HEK293 (cell line): ENCODE data around the gene TYMS.

Experiments used
- CTCF ChIA-PET: fragments of 350-600 bp; formaldehyde crosslinking; extraction: SDS; loops from one replicate; lab custom pipeline; 2021; ENCODE audit warnings: antibody characterized with exemption; lab: Yijun Ruan, JAX
- POLR2A ChIA-PET: fragments of 300-600 bp; formaldehyde crosslinking; extraction: SDS; loops from one replicate; lab custom pipeline; 2020; ENCODE audit warnings: antibody characterized with exemption, inconsistent platforms; lab: Yijun Ruan, JAX
- H3K27ac ChIP-seq: fragments of 200-500 bp; sonication (Bioruptor generic); 2 replicates; pipeline ENCODE4 v1.5.1; 2014; ENCODE audit warnings: low read depth, low read length, control low read depth, inconsistent platforms; ENCODE audit errors: extremely low read depth
- H3K36me3 ChIP-seq, 2 experiments: fragments of 200-500 bp in 1 of 2; sonication (Bioruptor generic) in 1 of 2; 1 replicate in 1 of 2; 2 replicates in 1 of 2; pipeline ENCODE4 v1.5.1; 2014 to 2017; ENCODE audit warnings: inconsistent platforms in 2 of 2, low read length in 2 of 2; ENCODE audit not compliant: control insufficient read depth in 2 of 2, insufficient read depth in 1 of 2
- H3K4me1 ChIP-seq: fragments of 200-500 bp; sonication (Bioruptor generic); 2 replicates; pipeline ENCODE4 v1.5.1; 2014; ENCODE audit warnings: mild to moderate bottlenecking, low read length, inconsistent platforms; ENCODE audit not compliant: control insufficient read depth, insufficient read depth
- H3K4me3 ChIP-seq: 2 replicates; pipeline ENCODE4 v1.5.1; 2011; ENCODE audit warnings: low read depth, mild to moderate bottlenecking, control low read depth, low read length, moderate library complexity
- H3K9me3 ChIP-seq: fragments of 200-500 bp; sonication (Bioruptor generic); 2 replicates; pipeline ENCODE4 v1.5.1; 2014; ENCODE audit warnings: low read depth, low read length, inconsistent platforms; ENCODE audit not compliant: control insufficient read depth, insufficient read depth
- GLIS1 ChIP-seq: fragments of 450-650 bp; formaldehyde crosslinking; IDR thresholded peaks from 2 replicates; pipeline ENCODE4 v1.5.1; 2016; ENCODE audit warnings: missing biosample characterization, missing genetic modification characterization
- PBX3 ChIP-seq: sonication (generic); formaldehyde crosslinking; IDR thresholded peaks from 2 replicates; pipeline ENCODE4 v1.8.1; 2022; ENCODE audit warnings: mild to moderate bottlenecking, moderate library complexity, missing genetic modification reagents
- RBAK ChIP-seq: fragments of 450-650 bp; formaldehyde crosslinking; IDR thresholded peaks from 2 replicates; pipeline ENCODE4 v1.5.1; 2016; ENCODE audit warnings: missing biosample characterization, missing genetic modification characterization
- SCRT2 ChIP-seq: fragments of 450-650 bp; formaldehyde crosslinking; IDR thresholded peaks from 2 replicates; pipeline ENCODE4 v1.5.1; 2016; ENCODE audit warnings: missing biosample characterization, missing genetic modification characterization
- SETDB1 ChIP-seq: IDR thresholded peaks from one replicate; pipeline ENCODE4 v1.6.1; 2017; ENCODE audit warnings: mild to moderate bottlenecking, low read length, moderate library complexity, mixed read lengths; ENCODE audit not compliant: insufficient read length
- SP2 ChIP-seq: fragments of 450-650 bp; formaldehyde crosslinking; IDR thresholded peaks from 2 replicates; pipeline ENCODE4 v1.5.1; 2016; ENCODE audit warnings: missing biosample characterization, missing genetic modification characterization
- SP7 ChIP-seq: fragments of 450-650 bp; formaldehyde crosslinking; IDR thresholded peaks from 2 replicates; pipeline ENCODE4 v1.5.1; 2016; ENCODE audit warnings: missing biosample characterization, missing genetic modification characterization
- TCF7L2 ChIP-seq: IDR thresholded peaks from 2 replicates; pipeline ENCODE4 v1.6.1; 2011; ENCODE audit warnings: low read depth, mild to moderate bottlenecking, inconsistent platforms, low read length, moderate library complexity, borderline replicate concordance
- TRIM28 ChIP-seq: IDR thresholded peaks from 2 replicates; pipeline ENCODE4 v1.6.1; 2011; ENCODE audit warnings: low read length, control low read depth, borderline replicate concordance
- ZBTB1 ChIP-seq: fragments of 450-650 bp; formaldehyde crosslinking; IDR thresholded peaks from 2 replicates; pipeline ENCODE4 v1.5.1; 2016; ENCODE audit warnings: missing biosample characterization, missing genetic modification characterization
- ZBTB44 ChIP-seq: fragments of 450-650 bp; IDR thresholded peaks from 2 replicates; pipeline ENCODE4 v1.5.1; 2018; ENCODE audit warnings: missing biosample characterization, mild to moderate bottlenecking, missing genetic modification characterization
- ZBTB7A ChIP-seq: fragments of 450-650 bp; formaldehyde crosslinking; IDR thresholded peaks from 2 replicates; pipeline ENCODE4 v1.5.1; 2016; ENCODE audit warnings: low read depth, missing biosample characterization, missing genetic modification characterization
- ZIC2 ChIP-seq: fragments of 450-650 bp; formaldehyde crosslinking; IDR thresholded peaks from 2 replicates; pipeline ENCODE4 v1.5.1; 2016; ENCODE audit warnings: missing biosample characterization, missing genetic modification characterization
- ZNF121 ChIP-seq: fragments of 450-650 bp; formaldehyde crosslinking; IDR thresholded peaks from 2 replicates; pipeline ENCODE4 v1.5.1; 2016; ENCODE audit warnings: missing biosample characterization, missing genetic modification characterization
- ZNF133 ChIP-seq: fragments of 450-650 bp; formaldehyde crosslinking; IDR thresholded peaks from 2 replicates; pipeline ENCODE4 v1.5.1; 2016; ENCODE audit warnings: missing biosample characterization, missing genetic modification characterization
- ZNF146 ChIP-seq: fragments of 450-650 bp; formaldehyde crosslinking; IDR thresholded peaks from 2 replicates; pipeline ENCODE4 v1.5.1; 2016; ENCODE audit warnings: missing biosample characterization, missing genetic modification characterization
- ZNF211 ChIP-seq: fragments of 450-650 bp; formaldehyde crosslinking; IDR thresholded peaks from 2 replicates; pipeline ENCODE4 v1.5.1; 2016; ENCODE audit warnings: low read depth, missing biosample characterization, missing genetic modification characterization
- ZNF280D ChIP-seq: fragments of 450-650 bp; formaldehyde crosslinking; IDR thresholded peaks from 2 replicates; pipeline ENCODE4 v1.5.1; 2016; ENCODE audit warnings: missing biosample characterization, missing genetic modification characterization
- ZNF311 ChIP-seq: fragments of 450-650 bp; formaldehyde crosslinking; IDR thresholded peaks from 2 replicates; pipeline ENCODE4 v1.5.1; 2017; ENCODE audit warnings: missing biosample characterization, missing genetic modification characterization, borderline replicate concordance
- ZNF335 ChIP-seq: fragments of 450-650 bp; formaldehyde crosslinking; conservative IDR thresholded peaks from 2 replicates; pipeline ENCODE4 v1.5.1; 2016; ENCODE audit warnings: missing biosample characterization, missing genetic modification characterization
- ZNF433 ChIP-seq: fragments of 450-650 bp; formaldehyde crosslinking; IDR thresholded peaks from 2 replicates; pipeline ENCODE4 v1.5.1; 2016; ENCODE audit warnings: missing biosample characterization, missing genetic modification characterization, low read depth
- ZNF449 ChIP-seq: fragments of 450-650 bp; formaldehyde crosslinking; IDR thresholded peaks from 2 replicates; pipeline ENCODE4 v1.5.1; 2017; ENCODE audit warnings: missing biosample characterization, mild to moderate bottlenecking, missing genetic modification characterization, moderate library complexity
- ZNF510 ChIP-seq: fragments of 450-650 bp; formaldehyde crosslinking; IDR thresholded peaks from 2 replicates; pipeline ENCODE4 v1.5.1; 2018; ENCODE audit warnings: mild to moderate bottlenecking, missing genetic modification characterization, missing biosample characterization; ENCODE audit not compliant: insufficient replicate concordance
- ZNF549 ChIP-seq: fragments of 450-650 bp; IDR thresholded peaks from 2 replicates; pipeline ENCODE4 v1.5.1; 2018; ENCODE audit warnings: missing biosample characterization, missing genetic modification characterization, mild to moderate bottlenecking, inconsistent platforms, moderate library complexity
- ZNF571 ChIP-seq: fragments of 450-650 bp; formaldehyde crosslinking; IDR thresholded peaks from 2 replicates; pipeline ENCODE4 v1.5.0; 2017; ENCODE audit warnings: missing biosample characterization, missing genetic modification characterization
- ZNF580 ChIP-seq: fragments of 450-650 bp; formaldehyde crosslinking; IDR thresholded peaks from 2 replicates; pipeline ENCODE4 v1.5.1; 2016; ENCODE audit warnings: missing biosample characterization, missing genetic modification characterization
- ZNF707 ChIP-seq: fragments of 450-650 bp; formaldehyde crosslinking; IDR thresholded peaks from 2 replicates; pipeline ENCODE4 v1.5.1; 2016; ENCODE audit warnings: missing biosample characterization, missing genetic modification characterization
- ZNF76 ChIP-seq: fragments of 450-650 bp; formaldehyde crosslinking; IDR thresholded peaks from 2 replicates; pipeline ENCODE4; 2016; ENCODE audit warnings: low read depth, missing biosample characterization, missing genetic modification characterization, borderline replicate concordance
- ZNF777 ChIP-seq: fragments of 450-650 bp; formaldehyde crosslinking; IDR thresholded peaks from 2 replicates; pipeline ENCODE4 v1.5.1; 2017; ENCODE audit warnings: missing biosample characterization, missing genetic modification characterization, borderline replicate concordance
- ZNF791 ChIP-seq: fragments of 450-650 bp; formaldehyde crosslinking; IDR thresholded peaks from 2 replicates; pipeline ENCODE4 v1.5.1; 2016; ENCODE audit warnings: missing biosample characterization, missing genetic modification characterization
- ZNF837 ChIP-seq: fragments of 450-650 bp; formaldehyde crosslinking; IDR thresholded peaks from 2 replicates; pipeline ENCODE4 v1.5.1; 2016; ENCODE audit warnings: missing biosample characterization, missing genetic modification characterization

Gene TYMS

GRCh38 chr18:712401-713134 is 55.1 kb downstream of the TYMS start, which contains the start of gene ENOSF1:
Gene ENOSF1 (minus strand): TSS chr18:712630. CDS start chr18:712587, 43 bp downstream.
- Histone ChIP-seq H3K9me3 (no peaks in the 10 kb centered on the region), H3K4me3 (peak within 1 kb of the TSS; percentile 48), H3K27ac (peak within 1 kb of the TSS; percentile 69), H3K36me3 (peaks cover 0 to 6% of the 10 kb centered on the region in 2 experiments; a peak in 1 of 3 replicates), H3K4me1 (peaks cover 4% of the 10 kb centered on the region)
- ChIA-PET CTCF (interaction anchor here (0.7 to 2.2 kb wide), 14 partner anchors 9 to 406 kb away, joined by 3 to 10 read pairs (median 5); no protein-coding TSS in a partner anchor), POLR2A (interaction anchor here (0.5 to 1.1 kb wide), 13 partner anchors 8 to 127 kb away, joined by 3 to 6 read pairs (median 3); no protein-coding TSS in a partner anchor)
- TF ChIP-seq SETDB1 (peak; percentile 14), ZNF580 (tag by site-specific recombination) (peak; percentile 86), SP2 (0 out of 2 replicates have a peak, but pooled peaks have one; percentile 27), GLIS1 (tag by site-specific recombination) (peak; percentile 27), ZNF76 (tag by site-specific recombination) (peak; percentile 60; the same call in 1 of the 2 replicates), ZBTB7A (tag by site-specific recombination) (no peak), ZNF311 (tag by site-specific recombination) (no peak), ZNF146 (tag by site-specific recombination) (no peak), ZBTB1 (tag by site-specific recombination) (no peak), ZNF510 (no peak), ZNF707 (tag by site-specific recombination) (no peak), TCF7L2 (no peak), ZNF133 (tag by site-specific recombination) (no peak), ZNF449 (tag by site-specific recombination) (no peak), ZBTB44 (tag by site-specific recombination) (no peak), ZNF791 (no peak), TRIM28 (no peak), ZNF121 (tag by site-specific recombination) (no peak), PBX3 (CRISPR knock-in tag) (peak; percentile 83), ZIC2 (tag by site-specific recombination) (peak; percentile 29; the same call in 1 of the 2 replicates), ZNF280D (tag by site-specific recombination) (0 out of 2 replicates have a peak, but pooled peaks have one; percentile 42), ZNF211 (tag by site-specific recombination) (no peak), ZNF549 (tag by site-specific recombination) (no peak; the same call in 1 of the 2 replicates), ZNF837 (tag by site-specific recombination) (no peak), RBAK (tag by site-specific recombination) (no peak), ZNF433 (tag by site-specific recombination) (no peak), SCRT2 (tag by site-specific recombination) (no peak), ZNF571 (tag by site-specific recombination) (no peak), ZNF777 (tag by site-specific recombination) (no peak), SP7 (tag by site-specific recombination) (0 out of 2 replicates have a peak, but pooled peaks have one; percentile 12), ZNF335 (tag by site-specific recombination) (no peak)
